Measurements from ENCODE around the gene MAGI2.

The MAGI2 gene

DNA sequence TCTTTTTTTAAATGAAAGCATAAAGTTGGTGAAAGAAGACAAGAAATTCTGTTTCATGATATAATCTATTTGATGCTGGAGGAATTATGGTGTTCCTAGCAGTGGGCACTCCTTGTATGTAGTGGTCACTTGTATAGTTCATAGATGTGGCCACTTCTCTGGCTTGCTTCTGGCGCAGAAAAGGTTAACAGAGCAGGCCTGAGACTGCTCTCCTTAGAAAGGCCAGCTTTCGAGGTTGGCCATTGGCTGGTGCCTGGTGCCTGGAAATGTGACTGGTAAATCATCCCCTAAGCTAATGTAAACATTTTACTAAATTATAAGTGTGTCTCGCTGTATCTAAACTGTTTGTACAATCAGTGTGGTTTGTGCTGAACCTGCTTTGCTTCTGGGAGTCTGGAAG is 1378.8 kb downstream of the MAGI2 start:
- Histone ChIP-seq H3K36me3 (replicated peaks in 1 of 2; ENCODE audit: control insufficient read depth in 2 of 2, insufficient read depth in 2 of 2, low read length in 2 of 2) (no peaks in the 10 kb centered on the region), H2AFZ (ENCODE audit: low read length) (no peak overlapping the region), H3K27ac (replicated peaks; ENCODE audit: low read length) (no peak overlapping the region), H2BK5ac (ENCODE audit: low read length) (no peak overlapping the region), H2BK120ac (ENCODE audit: low read depth, low read length) (no peak overlapping the region), H3K23ac (ENCODE audit: low read depth, low read length, poor library complexity) (no peak overlapping the region), H4K8ac (ENCODE audit: low read depth, low read length) (no peak overlapping the region), H2AK5ac (ENCODE audit: low read depth, low read length) (no peak overlapping the region), H3K18ac (ENCODE audit: low read length) (no peak overlapping the region), H2BK12ac (ENCODE audit: low read length) (no peak overlapping the region), H3K4me3 (ENCODE audit: low read length in 2 of 2) (no peak overlapping the region), H3K27me3 (ENCODE audit: control insufficient read depth in 3 of 3, insufficient read depth in 3 of 3, low read depth in 1 of 3, low read length in 3 of 3) (no peaks in the 10 kb centered on the region), H3K79me1 (ENCODE audit: low read depth, low read length) (no peaks in the 10 kb centered on the region), H4K91ac (ENCODE audit: low read depth, low read length, poor library complexity) (no peak overlapping the region), H3K4me1 (ENCODE audit: control insufficient read depth in 2 of 2, insufficient read depth in 1 of 2, low read depth in 1 of 2, low read length in 2 of 2) (peaks cover 6 to 15% of the 10 kb centered on the region in 2 donors), H3K14ac (ENCODE audit: low read length) (no peak overlapping the region), H2BK15ac (ENCODE audit: low read length) (no peak overlapping the region), H3K9me3 (replicated peaks in 1 of 2; ENCODE audit: control insufficient read depth in 2 of 2, insufficient read depth in 1 of 2, low read depth in 1 of 2, low read length in 2 of 2) (no peaks in the 10 kb centered on the region), H3K9ac (ENCODE audit: low read depth, low read length, poor library complexity) (no peak overlapping the region), H3K4me2 (ENCODE audit: insufficient read depth, low read length, poor library complexity, severe bottlenecking) (no peak overlapping the region), H3K4ac (ENCODE audit: low read length) (no peak overlapping the region)
- no CpG with 5 or more reads among the region's 3 CpGs for WGBS, 2 donors (ENCODE audit: extremely low coverage in 2 of 2, insufficient read length in 2 of 2, insufficient replicate concordance in 1 of 2)
- no peak for DNase-seq (ENCODE audit: low spot score)

- H2BK12ac ChIP-seq (ENCODE audit: low read length), result no peak overlapping the region
- H2BK120ac ChIP-seq (ENCODE audit: low read depth, low read length), result no peak overlapping the region
- no peak overlapping the region for H3K4me3 ChIP-seq (ENCODE audit: low read length in 2 of 2)
- H3K9me3 ChIP-seq (replicated peaks in 1 of 2; ENCODE audit: control insufficient read depth in 2 of 2, insufficient read depth in 1 of 2, low read depth in 1 of 2, low read length in 2 of 2), result no peaks in the 10 kb centered on the region
- H2BK5ac ChIP-seq (ENCODE audit: low read length), result no peak overlapping the region
- WGBS, 2 donors (ENCODE audit: extremely low coverage in 2 of 2, insufficient read length in 2 of 2, insufficient replicate concordance in 1 of 2), result no CpG with 5 or more reads among the region's 9 CpGs
- no peak overlapping the region for H3K14ac ChIP-seq (ENCODE audit: low read length)
- no peaks in the 10 kb centered on the region for H3K27me3 ChIP-seq (ENCODE audit: control insufficient read depth in 3 of 3, insufficient read depth in 3 of 3, low read depth in 1 of 3, low read length in 3 of 3)
- no peaks in the 10 kb centered on the region for H3K79me1 ChIP-seq (ENCODE audit: low read depth, low read length)
- no peak overlapping the region for H2AK5ac ChIP-seq (ENCODE audit: low read depth, low read length)
- H3K23ac ChIP-seq (ENCODE audit: low read depth, low read length, poor library complexity), result no peak overlapping the region
- no peak overlapping the region for H3K4ac ChIP-seq (ENCODE audit: low read length)
- H3K18ac ChIP-seq (ENCODE audit: low read length), result no peak overlapping the region
- H4K91ac ChIP-seq (ENCODE audit: low read depth, low read length, poor library complexity), result no peak overlapping the region
- H2BK15ac ChIP-seq (ENCODE audit: low read length), result no peak overlapping the region
- DNase-seq (ENCODE audit: low spot score), result no peak
- H3K4me1 ChIP-seq (ENCODE audit: control insufficient read depth in 2 of 2, insufficient read depth in 1 of 2, low read depth in 1 of 2, low read length in 2 of 2), result peaks cover 6 to 15% of the 10 kb centered on the region in 2 donors
- H3K27ac ChIP-seq (replicated peaks; ENCODE audit: low read length), result no peak overlapping the region
- no peak overlapping the region for H3K9ac ChIP-seq (ENCODE audit: low read depth, low read length, poor library complexity)
- H3K36me3 ChIP-seq (replicated peaks in 1 of 2; ENCODE audit: control insufficient read depth in 2 of 2, insufficient read depth in 2 of 2, low read length in 2 of 2), result no peaks in the 10 kb centered on the region
- no peak overlapping the region for H3K4me2 ChIP-seq (ENCODE audit: insufficient read depth, low read length, poor library complexity, severe bottlenecking)
- H2AFZ ChIP-seq (ENCODE audit: low read length), result peak overlapping the region; percentile 58
- no peak overlapping the region for H4K8ac ChIP-seq (ENCODE audit: low read depth, low read length)
Observed at GRCh38 chr7:78073609-78074382, 1379.7 kb downstream of the MAGI2 start.

DNA sequence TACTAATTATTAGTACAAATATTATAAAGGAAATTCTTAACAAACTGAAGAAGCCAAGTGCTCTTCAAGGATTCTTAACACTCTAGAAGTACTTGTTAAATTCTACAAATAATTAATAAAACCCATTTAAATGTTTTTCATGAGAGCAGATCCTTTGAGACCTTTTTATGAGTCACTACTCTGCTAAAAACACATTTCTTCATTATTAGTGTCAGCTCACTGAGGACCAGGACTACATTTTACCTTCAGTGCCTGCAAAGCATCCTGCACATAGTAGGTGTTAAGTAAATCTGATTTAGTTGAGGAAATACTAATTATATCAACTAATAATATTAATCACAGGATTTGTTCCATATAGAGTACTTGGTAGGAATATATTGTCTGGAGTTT is 1381.3 kb downstream of the MAGI2 start:
- H2BK12ac ChIP-seq (ENCODE audit: low read length), result no peak overlapping the region
- H4K91ac ChIP-seq (ENCODE audit: low read depth, low read length, poor library complexity), result no peak overlapping the region
- H4K8ac ChIP-seq (ENCODE audit: low read depth, low read length), result no peak overlapping the region
- no peak for DNase-seq (ENCODE audit: low spot score)
- H3K79me1 ChIP-seq (ENCODE audit: low read depth, low read length), result no peaks in the 10 kb centered on the region
- H2BK5ac ChIP-seq (ENCODE audit: low read length), result no peak overlapping the region
- no peak overlapping the region for H3K9ac ChIP-seq (ENCODE audit: low read depth, low read length, poor library complexity)
- H2AFZ ChIP-seq (ENCODE audit: low read length), result no peak overlapping the region
- H2BK15ac ChIP-seq (ENCODE audit: low read length), result no peak overlapping the region
- H3K23ac ChIP-seq (ENCODE audit: low read depth, low read length, poor library complexity), result no peak overlapping the region
- no peak overlapping the region for H3K4ac ChIP-seq (ENCODE audit: low read length)
- no peaks in the 10 kb centered on the region for H3K9me3 ChIP-seq (replicated peaks in 1 of 2; ENCODE audit: control insufficient read depth in 2 of 2, insufficient read depth in 1 of 2, low read depth in 1 of 2, low read length in 2 of 2)
- peaks cover 6 to 15% of the 10 kb centered on the region in 2 donors for H3K4me1 ChIP-seq (ENCODE audit: control insufficient read depth in 2 of 2, insufficient read depth in 1 of 2, low read depth in 1 of 2, low read length in 2 of 2)
- H3K18ac ChIP-seq (ENCODE audit: low read length), result no peak overlapping the region
- no peaks in the 10 kb centered on the region for H3K27me3 ChIP-seq (ENCODE audit: control insufficient read depth in 3 of 3, insufficient read depth in 3 of 3, low read depth in 1 of 3, low read length in 3 of 3)
- no peak overlapping the region for H3K4me3 ChIP-seq (ENCODE audit: low read length in 2 of 2)
- H2BK120ac ChIP-seq (ENCODE audit: low read depth, low read length), result no peak overlapping the region
- no peak overlapping the region for H3K27ac ChIP-seq (replicated peaks; ENCODE audit: low read length)
- no peak overlapping the region for H3K4me2 ChIP-seq (ENCODE audit: insufficient read depth, low read length, poor library complexity, severe bottlenecking)
- H3K14ac ChIP-seq (ENCODE audit: low read length), result no peak overlapping the region
- H2AK5ac ChIP-seq (ENCODE audit: low read depth, low read length), result no peak overlapping the region
- no peaks in the 10 kb centered on the region for H3K36me3 ChIP-seq (replicated peaks in 1 of 2; ENCODE audit: control insufficient read depth in 2 of 2, insufficient read depth in 2 of 2, low read length in 2 of 2)

GRCh38 chr7:78071491-78072200 is 1381.8 kb downstream of the MAGI2 start:
- Histone ChIP-seq H3K27ac (replicated peaks; ENCODE audit: low read length) (no peak overlapping the region), H3K14ac (ENCODE audit: low read length) (no peak overlapping the region), H4K91ac (ENCODE audit: low read depth, low read length, poor library complexity) (no peak overlapping the region), H2AFZ (ENCODE audit: low read length) (no peak overlapping the region), H3K4me1 (ENCODE audit: control insufficient read depth in 2 of 2, insufficient read depth in 1 of 2, low read depth in 1 of 2, low read length in 2 of 2) (peaks cover 6 to 15% of the 10 kb centered on the region in 2 donors), H3K27me3 (ENCODE audit: control insufficient read depth in 3 of 3, insufficient read depth in 3 of 3, low read depth in 1 of 3, low read length in 3 of 3) (no peaks in the 10 kb centered on the region), H3K9ac (ENCODE audit: low read depth, low read length, poor library complexity) (no peak overlapping the region), H3K18ac (ENCODE audit: low read length) (no peak overlapping the region), H2BK15ac (ENCODE audit: low read length) (no peak overlapping the region), H3K79me1 (ENCODE audit: low read depth, low read length) (no peaks in the 10 kb centered on the region), H3K4ac (ENCODE audit: low read length) (no peak overlapping the region), H3K4me3 (ENCODE audit: low read length in 2 of 2) (no peak overlapping the region), H4K8ac (ENCODE audit: low read depth, low read length) (no peak overlapping the region), H2BK5ac (ENCODE audit: low read length) (no peak overlapping the region), H3K23ac (ENCODE audit: low read depth, low read length, poor library complexity) (no peak overlapping the region), H2AK5ac (ENCODE audit: low read depth, low read length) (no peak overlapping the region), H2BK120ac (ENCODE audit: low read depth, low read length) (no peak overlapping the region), H3K36me3 (replicated peaks in 1 of 2; ENCODE audit: control insufficient read depth in 2 of 2, insufficient read depth in 2 of 2, low read length in 2 of 2) (no peaks in the 10 kb centered on the region), H3K9me3 (replicated peaks in 1 of 2; ENCODE audit: control insufficient read depth in 2 of 2, insufficient read depth in 1 of 2, low read depth in 1 of 2, low read length in 2 of 2) (no peaks in the 10 kb centered on the region), H2BK12ac (ENCODE audit: low read length) (no peak overlapping the region), H3K4me2 (ENCODE audit: insufficient read depth, low read length, poor library complexity, severe bottlenecking) (no peak overlapping the region)
- DNase-seq (ENCODE audit: low spot score), result no peak
- WGBS, 2 donors (ENCODE audit: extremely low coverage in 2 of 2, insufficient read length in 2 of 2, insufficient replicate concordance in 1 of 2), result no CpG with 5 or more reads among the region's 13 CpGs

Measured in neuronal stem cell (in vitro differentiated cells).